IMR-90 (cell line): ENCODE results near the gene TCF7L2. TPM values are rescaled to one million over a fixed set of nuclear protein-coding genes. Genes with fewer than 3 reads are reported as not detected.

Experiments used
- ATAC-seq: fragments of 200-7000 bp; cut with Tn5 transposase; 2 replicates; pipeline ENCODE4 v1.9.1; 2020; ENCODE audit warnings: low read depth, mild to moderate bottlenecking, moderate library complexity
- BruUV-seq: library from RNA; stranded (reverse); fragments of 400-500 nt; replicated peaks from 2 replicates; lab custom pipeline; 2021; lab: Mats Ljungman, UMichigan
- CTCF ChIA-PET: fragments of 300-600 bp; formaldehyde crosslinking; extraction: SDS; loops from one replicate; lab custom pipeline; 2021; ENCODE audit warnings: antibody characterized with exemption; lab: Yijun Ruan, JAX
- POLR2A ChIA-PET: fragments of 300-600 bp; sonication (Branson Sonifier 250); formaldehyde crosslinking; loops from one replicate; lab custom pipeline; 2022; ENCODE audit warnings: antibody characterized with exemption; ENCODE audit not compliant: unreplicated experiment; lab: Charles Lee
- DNase-seq: peaks from one replicate; pipeline ENCODE4 v3.0.0; 2013
- H2AFZ ChIP-seq: replicated peaks from 2 replicates; pipeline ENCODE3; 2013; ENCODE audit warnings: low read length, mild to moderate bottlenecking; ENCODE audit not compliant: poor library complexity
- H2AK5ac ChIP-seq: 2 replicates; pipeline ENCODE4 v1.6.1; 2013; ENCODE audit warnings: low read depth, low read length, inconsistent platforms
- H2AK9ac ChIP-seq: replicated peaks from 2 replicates; pipeline ENCODE3; 2013; ENCODE audit warnings: mild to moderate bottlenecking, low read depth, low read length, moderate library complexity; ENCODE audit not compliant: poor library complexity
- H2BK120ac ChIP-seq: 2 replicates; pipeline ENCODE4 v1.6.1; 2013; ENCODE audit warnings: low read depth, low read length, inconsistent platforms
- H2BK15ac ChIP-seq: 3 replicates; pipeline ENCODE4 v1.6.1; 2013; ENCODE audit warnings: low read depth, low read length, inconsistent platforms
- H2BK20ac ChIP-seq: 2 replicates; pipeline ENCODE4 v1.6.1; 2013; ENCODE audit warnings: low read depth, mild to moderate bottlenecking, inconsistent platforms, low read length, moderate library complexity
- H2BK5ac ChIP-seq: 2 replicates; pipeline ENCODE4 v1.6.1; 2013; ENCODE audit warnings: mild to moderate bottlenecking, low read depth, low read length, inconsistent platforms; ENCODE audit not compliant: poor library complexity, severe bottlenecking
- H3K14ac ChIP-seq: replicated peaks from 2 replicates; pipeline ENCODE4 v1.6.1; 2013; ENCODE audit warnings: low read depth, low read length, inconsistent platforms
- H3K18ac ChIP-seq: 2 replicates; pipeline ENCODE4 v1.6.1; 2013; ENCODE audit warnings: low read depth, low read length, control low read depth
- H3K23ac ChIP-seq: 2 replicates; pipeline ENCODE4 v1.6.1; 2013; ENCODE audit warnings: low read depth, low read length, inconsistent platforms
- H3K27ac ChIP-seq: 2 replicates; pipeline ENCODE4 v1.5.1; 2013; ENCODE audit warnings: mild to moderate bottlenecking, control low read depth, low read length; ENCODE audit not compliant: insufficient read depth
- H3K27me3 ChIP-seq: 2 replicates; pipeline ENCODE4 v1.6.1; 2013; ENCODE audit warnings: low read length; ENCODE audit not compliant: control insufficient read depth, insufficient read depth
- H3K36me3 ChIP-seq: 2 replicates; pipeline ENCODE4 v1.6.1; 2013; ENCODE audit warnings: low read length, mixed read lengths; ENCODE audit not compliant: control insufficient read depth, insufficient read depth
- H3K4ac ChIP-seq: 2 replicates; pipeline ENCODE4 v1.6.1; 2013; ENCODE audit warnings: low read depth, low read length, inconsistent platforms
- H3K4me1 ChIP-seq: 2 replicates; pipeline ENCODE4 v1.6.1; 2013; ENCODE audit warnings: low read length, mixed read lengths; ENCODE audit not compliant: control insufficient read depth, insufficient read depth
- H3K4me2 ChIP-seq: 2 replicates; pipeline ENCODE4 v1.6.1; 2013; ENCODE audit warnings: low read depth, mild to moderate bottlenecking, control low read depth, low read length, moderate library complexity
- H3K4me3 ChIP-seq: 2 replicates; pipeline ENCODE4 v1.5.1; 2013; ENCODE audit warnings: low read depth, mild to moderate bottlenecking, control low read depth, low read length, moderate library complexity; ENCODE audit not compliant: insufficient read depth
- H3K56ac ChIP-seq: 2 replicates; pipeline ENCODE4 v1.6.1; 2013; ENCODE audit warnings: low read length, inconsistent platforms; ENCODE audit not compliant: insufficient read depth; ENCODE audit errors: extremely low read depth
- H3K79me1 ChIP-seq, 2 experiments: 2 replicates each; pipeline ENCODE4 v1.6.1; 2013; ENCODE audit warnings: low read length in 2 of 2, inconsistent platforms in 1 of 2, low read depth in 1 of 2
- H3K9ac ChIP-seq: 2 replicates; pipeline ENCODE4 v1.6.1; 2013; ENCODE audit warnings: low read depth, low read length, control low read depth
- H3K9me1 ChIP-seq: 2 replicates; pipeline ENCODE4 v1.6.1; 2013; ENCODE audit warnings: low read length, inconsistent platforms; ENCODE audit not compliant: insufficient read depth
- H3K9me3 ChIP-seq: 2 replicates; pipeline ENCODE4 v1.6.1; 2013; ENCODE audit warnings: low read length; ENCODE audit not compliant: control insufficient read depth, insufficient read depth
- H4K20me1 ChIP-seq: 2 replicates; pipeline ENCODE4 v1.6.1; 2013; ENCODE audit warnings: low read length, inconsistent platforms; ENCODE audit not compliant: insufficient read depth
- H4K5ac ChIP-seq: 2 replicates; pipeline ENCODE4 v1.6.1; 2013; ENCODE audit warnings: mild to moderate bottlenecking, low read depth, low read length, control low read depth
- H4K8ac ChIP-seq, 2 experiments: 2 replicates each; pipeline ENCODE4 v1.6.1; 2013; ENCODE audit warnings: low read depth in 2 of 2, low read length in 2 of 2, control low read depth in 1 of 2, inconsistent platforms in 1 of 2
- H4K91ac ChIP-seq: 2 replicates; pipeline ENCODE4 v1.6.1; 2013; ENCODE audit warnings: low read depth, low read length, inconsistent platforms; ENCODE audit not compliant: insufficient read depth
- SMC3 ChIP-seq: fragments of 150-350 bp; IDR thresholded peaks from 2 replicates; pipeline ENCODE4 v1.6.1; 2016; ENCODE audit warnings: low read depth, mild to moderate bottlenecking, antibody characterized with exemption, low read length, moderate library complexity
- WGBS, 2 experiments: methylation state at CpG; one replicate each; pipeline versions ENCODE4 v1.1.5 to v1.1.7; 2013; ENCODE audit warnings: missing lambda C conversion rate in 2 of 2; ENCODE audit not compliant: insufficient read length in 1 of 2; ENCODE audit errors: extremely low coverage in 2 of 2; 5-methylcytosine and 5-hydroxymethylcytosine counted together
- dilution Hi-C: fragments of 300-500 bp; cut with HindIII; formaldehyde crosslinking; loops from one replicate; pipeline ENCODE4 v1.14.3; 2018; ENCODE audit warnings: low sequenced_read_pairs; ENCODE audit not compliant: unreplicated experiment
- in situ Hi-C: fragments of 300-500 bp; cut with MboI; formaldehyde crosslinking; loops from 3 replicates; pipeline ENCODE4 v1.14.3; 2019; ENCODE audit warnings: low sequenced_read_pairs, inconsistent platforms, mixed read lengths
- intact Hi-C: fragments of 100-400 bp; cut with micrococcal nuclease; formaldehyde crosslinking; loops from 2 replicates; pipeline ENCODE4 v1.10.0; 2022
- polyA plus RNA-seq, 3 experiments: library from polyadenylated mRNA; depleted of rRNA; stranded (reverse); fragments of >200 nt; gene quantifications; 2 replicates each; pipeline ENCODE4 v1.2.3, GENCODE V29; 2012; ENCODE audit warnings: low replicate concordance in 1 of 3
- total RNA-seq: library from RNA; depleted of rRNA; stranded (reverse); fragments of >200 nt; gene quantifications from 2 replicates; pipeline ENCODE4 v1.2.3, GENCODE V29; 2012

The TCF7L2 gene
- total and polyA plus RNA-seq, 2 of the 4 experiments (the other 2 are of a cell fraction) = 1.3 to 12.2 TPM

DNA sequence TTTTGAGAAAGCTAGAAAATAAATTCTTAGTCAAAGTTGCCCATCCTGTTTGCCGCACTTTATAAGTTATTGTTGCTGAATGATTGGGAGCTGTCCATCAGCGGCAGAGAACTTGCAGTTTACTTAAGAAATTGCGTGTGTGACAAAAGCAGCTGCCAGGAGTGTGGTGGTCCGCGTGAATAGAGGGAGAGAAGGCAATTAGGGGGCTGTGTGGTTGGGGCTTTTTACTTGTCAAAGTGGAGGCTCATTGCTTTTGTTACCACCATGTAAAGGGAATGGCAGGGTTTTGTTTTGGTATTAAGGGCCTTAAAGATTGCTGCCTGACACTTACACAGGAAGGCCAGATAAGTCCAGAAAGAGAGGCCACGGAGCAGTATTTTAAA is 177.8 kb downstream of the TCF7L2 start:
- dilution Hi-C loops (no loop called here), in situ Hi-C loops (loop anchor here (25.0 kb wide), 1 partner anchor 566 kb away; no protein-coding TSS in a partner anchor), intact Hi-C loops (loop anchor here (2.0 to 10.0 kb wide), 6 partner anchors 257 to 651 kb away; no protein-coding TSS in a partner anchor)
- Histone ChIP-seq H3K27me3 (no peaks in the 10 kb centered on the region), H3K23ac (no peak overlapping the region), H3K18ac (no peak overlapping the region), H3K36me3 (no peaks in the 10 kb centered on the region), H3K9me1 (peaks cover 3% of the 10 kb centered on the region), H3K4me1 (peaks cover 7% of the 10 kb centered on the region), H2BK15ac (no peak overlapping the region), H3K56ac (no peak overlapping the region), H2BK20ac (no peak overlapping the region), H3K4me3 (no peak overlapping the region), H4K20me1 (peaks cover 7% of the 10 kb centered on the region; the same call in 1 of the 2 replicates), H3K14ac (no peak overlapping the region), H4K5ac (no peak overlapping the region), H3K27ac (no peak overlapping the region), H3K9ac (no peak overlapping the region), H2AK9ac (no peak overlapping the region), H3K79me1 (peaks cover 17 to 20% of the 10 kb centered on the region in 2 experiments), H2BK120ac (no peak overlapping the region), H4K8ac (no peak overlapping the region), H4K91ac (no peak overlapping the region), H2BK5ac (no peak overlapping the region), H3K9me3 (no peaks in the 10 kb centered on the region), H2AK5ac (no peak overlapping the region), H3K4ac (no peak overlapping the region), H2AFZ (no peak overlapping the region), H3K4me2 (no peak overlapping the region)
- CTCF ChIA-PET = interaction anchor here (0.6 to 0.7 kb wide), 2 partner anchors 363 to 378 kb away, joined by 3 to 6 read pairs; no protein-coding TSS in a partner anchor
- BruUV-seq = no TSS peak
- ATAC-seq (no peak), DNase-seq (no peak)
- 100% methylated on average over 2 of the region's 6 CpGs; no CpG with 5 or more reads in 1 of the 2 experiments for WGBS, 2 experiments
- TF ChIP-seq SMC3 = no peak
- POLR2A ChIA-PET = no interaction called here
